Measurements from ENCODE around the gene ZNF554. TPM values are rescaled to one million over a fixed set of nuclear protein-coding genes. Genes with fewer than 3 reads are reported as not detected.

ZNF554 gene
- total and polyA plus RNA-seq, 2 of the 8 experiments (the other 6 are each of a cell fraction or from before 2014, with no cell fraction given): 1.8 to 5.7 TPM

DNA sequence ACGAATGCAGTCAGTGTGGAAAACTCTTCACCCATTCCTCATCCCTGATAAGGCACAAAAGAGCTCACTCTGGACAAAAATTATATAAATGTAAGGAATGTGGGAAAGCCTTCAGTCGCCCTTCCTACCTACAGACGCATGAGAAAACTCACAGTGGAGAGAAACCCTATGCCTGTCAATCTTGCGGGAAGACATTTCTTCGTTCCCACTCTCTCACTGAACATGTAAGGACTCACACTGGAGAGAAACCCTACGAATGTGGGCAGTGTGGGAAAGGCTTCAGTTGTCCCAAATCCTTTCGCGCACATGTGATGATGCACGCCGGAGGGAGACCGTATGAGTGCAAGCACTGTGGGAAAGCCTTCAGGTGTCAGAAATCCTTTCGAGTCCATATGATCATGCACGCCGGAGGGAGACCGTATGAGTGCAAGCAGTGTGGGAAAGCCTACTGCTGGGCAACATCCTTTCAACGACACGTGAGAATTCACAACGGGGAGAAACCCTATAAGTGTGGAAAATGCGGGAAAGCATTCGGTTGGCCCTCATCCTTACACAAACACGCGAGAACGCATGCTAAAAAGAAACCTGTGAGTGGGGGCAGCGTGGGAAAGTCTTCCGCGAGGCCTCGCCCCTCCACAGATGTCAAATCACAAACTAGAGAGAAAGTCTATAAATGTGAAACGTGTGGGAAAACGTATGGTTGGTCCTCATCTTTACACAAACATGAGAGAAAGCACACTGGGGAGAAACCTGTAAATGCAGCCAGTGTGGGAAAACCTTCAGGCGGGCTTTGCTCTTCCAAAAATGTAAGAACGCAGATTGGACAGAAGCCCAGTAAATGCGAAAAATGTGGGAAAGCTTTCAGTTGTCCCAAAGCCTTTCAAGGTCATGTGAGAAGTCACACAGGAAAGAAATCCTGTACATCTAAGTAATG is 58.0 kb downstream of the ZNF554 start:
- Histone ChIP-seq H3K4me1 (replicated peaks in 1 of 4; ENCODE audit: control insufficient read depth in 3 of 4, insufficient read depth in 4 of 4, low read length in 3 of 4) (no peaks in the 10 kb centered on the region), H3K79me1 (ENCODE audit: low read depth, low read length) (no peaks in the 10 kb centered on the region), H3K18ac (ENCODE audit: extremely low read depth, low read length) (no peak overlapping the region), H3K56ac (replicated peaks; ENCODE audit: insufficient read length, low read depth, low read length) (no peak overlapping the region), H2BK120ac (replicated peaks; ENCODE audit: low read depth, low read length) (no peak overlapping the region), H3K4me2 (ENCODE audit: insufficient read depth in 1 of 2, low read depth in 2 of 2, low read length in 2 of 2) (no peak overlapping the region), H3K9ac (replicated peaks in 1 of 4; ENCODE audit: extremely low read depth in 1 of 4, low read depth in 3 of 4, low read length in 3 of 4) (no peak overlapping the region), H2AK5ac (ENCODE audit: low read depth, low read length) (no peak overlapping the region), H3K14ac (ENCODE audit: insufficient read length) (no peak overlapping the region), H2AFZ (ENCODE audit: low read length) (no peak overlapping the region), H3K27me3 (replicated peaks in 1 of 4; ENCODE audit: control insufficient read depth in 3 of 4, extremely low read depth in 1 of 4, insufficient read depth in 3 of 4, low read length in 3 of 4) (no peaks in the 10 kb centered on the region), H3K4me3 (ENCODE audit: extremely low read depth in 1 of 4, insufficient read depth in 2 of 4, low read depth in 3 of 4, low read length in 4 of 4) (no peak overlapping the region), H2BK5ac (ENCODE audit: low read depth, low read length) (no peak overlapping the region), H3K27ac (ENCODE audit: low read depth, low read length) (no peak overlapping the region), H2BK12ac (ENCODE audit: low read depth, low read length) (no peak overlapping the region), H4K5ac (ENCODE audit: insufficient read length, low read depth, low read length) (no peak overlapping the region), H3K23me2 (ENCODE audit: low read depth, low read length) (no peaks in the 10 kb centered on the region), H4K91ac (replicated peaks; ENCODE audit: insufficient read length, low read length) (no peak overlapping the region), H3K4ac (replicated peaks; ENCODE audit: insufficient read length, low read depth, low read length) (no peak overlapping the region), H4K8ac (ENCODE audit: extremely low read depth, insufficient read depth, low read length) (no peak overlapping the region), H4K20me1 (replicated peaks in 1 of 2; ENCODE audit: control insufficient read depth in 1 of 2, insufficient read depth in 2 of 2, low read length in 2 of 2) (no peaks in the 10 kb centered on the region), H2BK20ac (ENCODE audit: low read length) (no peak overlapping the region), H3K9me3 (ENCODE audit: insufficient read depth in 2 of 2, low read depth in 1 of 2, low read length in 1 of 2) (peaks cover 34 to 76% of the 10 kb centered on the region in 2 experiments), H2BK15ac (ENCODE audit: low read length) (no peak overlapping the region), H3K36me3 (ENCODE audit: control insufficient read depth in 2 of 4, insufficient read depth in 4 of 4, low read length in 3 of 4) (no peaks in the 10 kb centered on the region; a peak in 1 of 8 replicates), H3K23ac (ENCODE audit: insufficient read length) (no peak overlapping the region), H3K79me2 (ENCODE audit: control insufficient read depth in 1 of 2, insufficient read depth in 2 of 2, low read length in 2 of 2) (no peaks in the 10 kb centered on the region)
- WGBS, 2 experiments (ENCODE audit: extremely low coverage in 1 of 2, insufficient coverage in 1 of 2, insufficient read length in 1 of 2, insufficient replicate concordance in 2 of 2, low coverage in 1 of 2, low lambda C conversion rate in 2 of 2, missing lambda C conversion rate in 1 of 2): 85% methylated on average over 32 of the region's 32 CpGs; no CpG with 5 or more reads in 1 of the 2 experiments
- ChIA-PET CTCF (ENCODE audit: partially characterized antibody) (no interaction called here), POLR2A (ENCODE audit: partially characterized antibody) (no interaction called here)
- DNase-seq (ENCODE audit: low read depth in 1 of 2, low spot score in 2 of 2) (no peak), FAIRE-seq (no peak)
- peak; percentile 73; the same call in 1 of the 2 replicates for TF ChIP-seq KDM1A (IDR thresholded peaks at IDR 0.05; ENCODE audit: borderline replicate concordance, low read length)
- TF ChIP-seq ZNF274 (IDR thresholded peaks at IDR 0.05; ENCODE audit: borderline replicate concordance, extremely low read depth, low read length): peak; percentile 25; the same call in 1 of the 2 replicates
- TF ChIP-seq HDAC6 (IDR thresholded peaks at IDR 0.05; ENCODE audit: low read depth, low read length): no peak
